Endothelial cell of umbilical vein (primary cell): ENCODE results near the gene CCDC102B. TPM values are rescaled to one million over a fixed set of nuclear protein-coding genes. Genes with fewer than 3 reads are reported as not detected.

Source experiments
- BruUV-seq: library from RNA; stranded (reverse); fragments of 400-500 nt; replicated peaks from 2 replicates; lab custom pipeline; 2021; lab: Mats Ljungman, UMichigan
- CTCF ChIA-PET: fragments of 300-600, 350-600 bp; sonication (Branson Sonifier 250); formaldehyde crosslinking; loops from one replicate; lab custom pipeline; 2021; ENCODE audit warnings: antibody characterized with exemption, inconsistent platforms; lab: Charles Lee
- POLR2A ChIA-PET: fragments of 300-600, 350-600 bp; sonication (Branson Sonifier 250); formaldehyde crosslinking; loops from one replicate; lab custom pipeline; 2021; ENCODE audit warnings: antibody characterized with exemption, inconsistent platforms; lab: Charles Lee
- DNase-seq: peaks from one replicate; pipeline ENCODE4 v3.0.0-alpha.2; 2011; ENCODE audit warnings: low read depth, low spot score
- FAIRE-seq: peaks from 2 replicates; lab custom pipeline; 2011; peaks lifted over from hg19 to GRCh38; lab: Jason Lieb, UNC
- H2AFZ ChIP-seq: 2 replicates; pipeline ENCODE4 v1.6.0; 2012; ENCODE audit warnings: low read depth, low read length, control low read depth, inconsistent platforms
- H3K27ac ChIP-seq: 2 replicates; pipeline ENCODE4 v1.5.1; 2011; ENCODE audit warnings: low read depth, mild to moderate bottlenecking, control low read depth, low read length, moderate library complexity; ENCODE audit not compliant: insufficient read depth
- H3K27me3 ChIP-seq, 2 experiments: 2 replicates each; pipeline versions ENCODE4 v1.6.0 to v1.6.1; 2011; ENCODE audit warnings: low read length in 2 of 2, mixed read lengths in 1 of 2; ENCODE audit not compliant: control insufficient read depth in 2 of 2, insufficient read depth in 2 of 2
- H3K36me3 ChIP-seq, 2 experiments: 2 replicates in 1 of 2; 3 replicates in 1 of 2; pipeline ENCODE4 v1.5.1; 2011; ENCODE audit warnings: low read length in 2 of 2, mild to moderate bottlenecking in 1 of 2, moderate library complexity in 1 of 2; ENCODE audit not compliant: control insufficient read depth in 2 of 2, insufficient read depth in 2 of 2; ENCODE audit errors: extremely low read depth in 1 of 2
- H3K4me1 ChIP-seq: 3 replicates; pipeline ENCODE4 v1.5.1; 2011; ENCODE audit warnings: mild to moderate bottlenecking, low read length; ENCODE audit not compliant: control insufficient read depth, insufficient read depth; ENCODE audit errors: extremely low read depth
- H3K4me2 ChIP-seq: 2 replicates; pipeline ENCODE4 v1.6.1; 2011; ENCODE audit warnings: low read length, control low read depth, mixed read lengths; ENCODE audit not compliant: insufficient read depth
- H3K4me3 ChIP-seq, 3 experiments: fragments of 200-600 bp in 1 of 3; sonication (generic), shearing (Covaris generic) in 1 of 3; replicated peaks in 1 of 3; 2 replicates each; pipeline ENCODE4 v1.5.1; 2011 to 2016; ENCODE audit warnings: control low read depth in 3 of 3, low read length in 3 of 3, mild to moderate bottlenecking in 2 of 3, inconsistent platforms in 1 of 3, low read depth in 1 of 3, moderate library complexity in 1 of 3; ENCODE audit not compliant: insufficient read depth in 1 of 3
- H3K79me2 ChIP-seq: 2 replicates; pipeline ENCODE4 v1.6.0; 2012; ENCODE audit warnings: low read length, inconsistent platforms; ENCODE audit not compliant: control insufficient read depth, insufficient read depth
- H3K9ac ChIP-seq: replicated peaks from 2 replicates; pipeline ENCODE3; 2011; ENCODE audit warnings: low read length, control low read depth; ENCODE audit not compliant: insufficient read depth; ENCODE audit errors: extremely low read depth
- H3K9me1 ChIP-seq: replicated peaks from 3 replicates; pipeline ENCODE4 v1.6.0; 2011; ENCODE audit warnings: mild to moderate bottlenecking, low read length; ENCODE audit not compliant: control insufficient read depth, insufficient read depth; ENCODE audit errors: extremely low read depth
- H3K9me3 ChIP-seq: replicated peaks from 2 replicates; pipeline ENCODE4 v1.5.1; 2012; ENCODE audit warnings: low read length, inconsistent platforms; ENCODE audit not compliant: control insufficient read depth, insufficient read depth
- H4K20me1 ChIP-seq: replicated peaks from 2 replicates; pipeline ENCODE3; 2011; ENCODE audit warnings: mild to moderate bottlenecking, low read length; ENCODE audit not compliant: control insufficient read depth, insufficient read depth; ENCODE audit errors: extremely low read depth
- FOS ChIP-seq: IDR thresholded peaks from 2 replicates; pipeline ENCODE4 v1.6.1; 2011; ENCODE audit warnings: mild to moderate bottlenecking, low read length, moderate library complexity, borderline replicate concordance; ENCODE audit not compliant: insufficient read depth
- MYC ChIP-seq: IDR thresholded peaks from one replicate; pipeline ENCODE4 v1.6.1; 2011; ENCODE audit warnings: mild to moderate bottlenecking, low read depth, low read length
- POLR2AphosphoS5 ChIP-seq: IDR thresholded peaks from 2 replicates; pipeline ENCODE4 v1.6.1; 2012; ENCODE audit warnings: low read depth, mild to moderate bottlenecking, control low read depth, low read length, moderate library complexity; ENCODE audit not compliant: insufficient read depth
- dilution Hi-C: fragments of 300-500 bp; cut with MboI; formaldehyde crosslinking; loops from one replicate; pipeline ENCODE4 v1.15.0; 2019; ENCODE audit warnings: low sequenced_read_pairs; ENCODE audit not compliant: extremely low pct_ligation_motif_present
- intact Hi-C: fragments of 100-400 bp; cut with micrococcal nuclease; formaldehyde crosslinking; loops from one replicate; pipeline ENCODE4 v1.10.0; 2022
- polyA plus RNA-seq, 4 experiments: library from polyadenylated mRNA; depleted of rRNA in 3 of 4; stranded (reverse) in 3 of 4; unstranded in 1 of 4; fragments of >200 nt; gene quantifications; 2 replicates each; pipeline versions ENCODE4 v1.2.1 to v1.2.3, GENCODE V29; 2011 to 2012; ENCODE audit warnings: missing spikeins in 1 of 4
- total RNA-seq: library from RNA; stranded (reverse); gene quantifications from 2 replicates; pipeline ENCODE4 v1.2.3, GENCODE V29; 2021
- TF ChIP-seq, protein P1 (sequence below): IDR thresholded peaks from 2 replicates; pipeline ENCODE4 v1.6.1; 2011; ENCODE audit not compliant: insufficient read depth, insufficient read length

CCDC102B gene
- total and polyA plus RNA-seq, 2 donors (not counting 3 experiments of a cell fraction or from before 2014, with no cell fraction given): 0.21 to 0.62 TPM

GRCh38 chr18:68803356-68803755 lies 5.5 kb downstream of the CCDC102B start:
- Histone ChIP-seq H3K9me1 (no peaks in the 10 kb centered on the region), H3K27me3 (no peaks in the 10 kb centered on the region), H3K4me3 (no peak overlapping the region), H3K36me3 (no peaks in the 10 kb centered on the region), H3K4me1 (no peaks in the 10 kb centered on the region), H3K79me2 (no peaks in the 10 kb centered on the region), H3K9me3 (no peaks in the 10 kb centered on the region), H3K4me2 (no peak overlapping the region), H3K27ac (no peak overlapping the region), H3K9ac (no peak overlapping the region), H4K20me1 (no peaks in the 10 kb centered on the region), H2AFZ (no peak overlapping the region)
- FAIRE-seq (no peak), DNase-seq (no peak)
- CTCF ChIA-PET: no interaction called here
- POLR2A ChIA-PET: no interaction called here
- BruUV-seq: no TSS peak
- TF ChIP-seq POLR2AphosphoS5: no peak
- dilution Hi-C loops (no loop called here), intact Hi-C loops (no loop called here)

DNA sequence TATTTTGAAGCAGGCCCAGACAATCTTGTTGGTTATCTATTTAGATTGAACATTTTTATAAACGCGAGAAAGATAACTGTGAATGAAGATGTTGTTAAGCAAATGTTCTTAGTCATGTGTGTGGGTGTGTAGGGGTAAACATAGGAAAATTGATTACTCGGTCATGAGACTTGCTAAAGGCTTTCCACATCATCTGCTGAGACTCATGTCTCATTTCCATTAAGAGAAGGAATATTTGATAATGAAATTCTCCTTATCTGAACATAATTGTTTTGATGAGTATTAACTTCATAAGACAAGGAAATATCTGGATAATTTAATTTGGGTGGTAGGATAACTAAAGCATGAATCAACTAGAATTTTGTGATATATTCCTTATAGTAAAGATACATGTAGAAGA lies 19.7 kb downstream of the CCDC102B start:
- POLR2A ChIA-PET: no interaction called here
- dilution Hi-C loops: no loop called here

More for the DNA sequence above, 19.7 kb downstream of the CCDC102B start:
- Histone ChIP-seq H3K27ac (no peak overlapping the region), H3K27me3 (peaks cover 0 to 2% of the 10 kb centered on the region in 2 experiments), H2AFZ (no peak overlapping the region), H3K4me2 (no peak overlapping the region), H3K9me1 (no peaks in the 10 kb centered on the region), H4K20me1 (no peaks in the 10 kb centered on the region), H3K4me3 (no peak overlapping the region), H3K4me1 (no peaks in the 10 kb centered on the region), H3K9me3 (no peaks in the 10 kb centered on the region), H3K36me3 (no peaks in the 10 kb centered on the region), H3K79me2 (no peaks in the 10 kb centered on the region), H3K9ac (no peak overlapping the region)
- CTCF ChIA-PET: interaction anchor here (0.9 to 1.1 kb wide), 2 partner anchors 20 to 29 kb away, joined by 3 to 4 read pairs; no protein-coding TSS in a partner anchor
- FAIRE-seq: no peak
- no peak for DNase-seq
- no peak for TF ChIP-seq MYC
- no peak for TF ChIP-seq POLR2AphosphoS5
- TF ChIP-seq FOS: no peak
- TF ChIP-seq, protein P1, sequence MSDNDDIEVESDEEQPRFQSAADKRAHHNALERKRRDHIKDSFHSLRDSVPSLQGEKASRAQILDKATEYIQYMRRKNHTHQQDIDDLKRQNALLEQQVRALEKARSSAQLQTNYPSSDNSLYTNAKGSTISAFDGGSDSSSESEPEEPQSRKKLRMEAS: no peak
- intact Hi-C loops: no loop called here
- BruUV-seq: no TSS peak
